OCI-LY3 (cell line): ENCODE results near the gene VPS13C.

Source experiments
- CTCF ChIP-seq: fragments of 200-600, 300-600 bp; sonication (generic); IDR thresholded peaks from 2 replicates; pipeline ENCODE4 v1.5.1; 2014; ENCODE audit warnings: antibody characterized with exemption, low read length, low read depth
- EZH2phosphoT487 ChIP-seq: fragments of 200-600 bp; shearing (Covaris generic); IDR thresholded peaks from 2 replicates; pipeline ENCODE4 v1.6.1; 2018; ENCODE audit warnings: antibody characterized with exemption, mixed run types, low read depth

- TF ChIP-seq CTCF (no peak), EZH2phosphoT487 (no peak)
Observed at GRCh38 chr15:61809216-61809615, 251.0 kb downstream of the VPS13C start.
